ENCODE results near the gene PHF24. TPM values are rescaled to one million over a fixed set of nuclear protein-coding genes. Genes with fewer than 3 reads are reported as not detected.

PHF24 gene
- total RNA-seq, 2 donors from 2014 or later: 0.93 to 1.0 TPM

DNA sequence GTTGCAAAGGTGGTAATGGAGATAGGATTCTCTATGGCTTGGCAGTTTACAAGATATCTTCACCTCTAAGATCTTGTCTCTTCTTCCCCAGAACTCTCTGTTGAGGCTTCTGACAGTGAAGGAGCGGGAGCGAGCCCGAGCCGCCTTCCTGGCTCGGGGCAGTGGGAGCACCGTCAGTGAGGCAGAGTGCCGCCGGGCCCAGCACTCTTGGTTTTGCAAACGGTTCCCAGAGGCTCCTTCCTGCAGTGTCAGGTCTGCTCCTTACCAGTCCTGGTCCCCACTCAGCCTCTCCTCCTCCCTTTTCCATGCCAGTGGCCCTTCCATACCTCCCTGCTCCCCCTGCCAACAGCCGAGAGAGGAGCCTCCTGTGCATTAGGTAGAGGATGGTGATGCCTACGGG is 18.9 kb downstream of the PHF24 start:
- intact Hi-C loops (cut with DNase I): loop anchor here in 1 of 2 donors (10.0 kb wide), 1 partner anchor 72 kb away; no protein-coding TSS in a partner anchor
- no peak for DNase-seq (ENCODE audit: low spot score)

- DNase-seq (ENCODE audit: low spot score): peak; percentile 29
- intact Hi-C loops (cut with DNase I): loop anchor here in 1 of 2 donors (10.0 kb wide), 1 partner anchor 1905 kb away; no protein-coding TSS in a partner anchor
Observed at GRCh38 chr9:34980181-34980761, 22.2 kb downstream of the PHF24 start.

DNA sequence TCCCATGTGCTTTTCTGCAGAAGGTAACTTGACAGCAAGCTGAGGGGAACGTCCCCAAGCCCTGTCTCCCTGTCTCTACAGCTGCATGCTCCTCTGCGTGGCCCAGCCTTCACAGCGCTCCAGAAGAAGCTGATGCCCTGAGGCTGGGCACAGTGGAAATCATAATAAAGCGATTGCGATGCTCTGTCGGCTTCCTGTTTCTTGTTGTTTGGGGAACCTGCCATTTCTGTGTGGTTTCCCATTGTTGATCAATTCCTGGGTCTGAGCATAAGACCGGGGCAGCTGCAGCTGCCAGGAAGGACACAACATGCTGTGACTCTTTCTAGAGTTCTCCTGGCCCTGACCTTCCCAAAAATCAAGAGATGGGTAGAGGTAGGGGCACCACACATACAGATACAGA is 24.3 kb downstream of the PHF24 start:
- no peak for DNase-seq (ENCODE audit: low spot score)
- intact Hi-C loops (cut with DNase I): loop anchor here in 1 of 2 donors (10.0 kb wide), 1 partner anchor 1902 kb away; no protein-coding TSS in a partner anchor

DNA sequence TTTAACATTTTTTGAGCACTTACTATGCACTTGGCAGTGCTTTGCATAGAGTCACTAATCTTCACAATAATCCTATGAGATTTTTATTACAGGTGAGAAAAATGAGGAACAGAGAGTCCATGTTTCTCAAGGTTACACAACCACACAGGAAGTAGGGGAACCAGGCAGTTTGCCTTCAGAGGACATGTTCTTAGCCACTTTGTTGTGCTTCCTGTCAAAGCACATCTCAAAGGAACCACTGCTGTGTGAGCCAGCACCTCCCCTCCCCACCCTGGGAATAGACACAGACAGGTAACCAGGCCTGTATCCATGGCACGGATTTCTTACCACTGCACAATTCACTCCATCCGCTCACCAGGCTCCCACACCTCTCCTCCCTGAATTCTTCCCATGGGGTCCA is 25.1 kb downstream of the PHF24 start:
- intact Hi-C loops (cut with DNase I): loop anchor here in 1 of 2 donors (10.0 kb wide), 1 partner anchor 1902 kb away; no protein-coding TSS in a partner anchor
- DNase-seq (ENCODE audit: low spot score): no peak

GRCh38 chr9:34984049-34984448 is 26.0 kb downstream of the PHF24 start:
- intact Hi-C loops (cut with DNase I): loop anchor here in 1 of 2 donors (10.0 kb wide), 1 partner anchor 1901 kb away; no protein-coding TSS in a partner anchor

GRCh38 chr9:34985311-34985899 is 27.3 kb downstream of the PHF24 start:
- DNase-seq (ENCODE audit: low spot score): no peak
- intact Hi-C loops (cut with DNase I): loop anchor here in 1 of 2 donors (10.0 kb wide), 1 partner anchor 1899 kb away; no protein-coding TSS in a partner anchor

More at GRCh38 chr9:34984049-34984448, 26.0 kb downstream of the PHF24 start:
- no peak for DNase-seq (ENCODE audit: low spot score)

DNA sequence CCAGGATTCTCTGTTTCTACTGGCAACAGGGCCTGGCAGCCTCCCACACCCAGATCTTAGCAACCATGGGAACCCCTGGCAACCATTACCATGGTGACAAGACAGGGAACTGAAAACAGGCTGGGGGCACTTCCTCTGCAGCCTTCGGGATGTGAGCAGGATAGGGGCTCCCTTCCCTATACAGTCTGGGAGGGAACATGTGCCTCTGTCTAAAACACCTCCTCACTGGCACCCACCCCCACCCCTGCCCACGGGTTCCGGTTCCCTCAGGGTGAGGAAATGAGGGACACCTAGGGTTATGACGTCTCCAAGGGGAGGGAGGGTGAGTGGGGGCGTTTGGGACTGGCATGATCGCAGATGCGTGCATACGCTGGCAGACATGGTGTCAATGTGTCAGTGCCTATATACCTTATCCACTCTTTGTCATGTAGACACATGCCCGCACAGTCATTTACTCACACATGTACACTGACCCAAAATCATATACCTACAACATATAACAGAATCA is 28.5 kb downstream of the PHF24 start:
- intact Hi-C loops (cut with DNase I): loop anchor here in 1 of 2 donors (10.0 kb wide), 1 partner anchor 1898 kb away; no protein-coding TSS in a partner anchor

GRCh38 chr9:34987160-34987901 is 29.2 kb downstream of the PHF24 start:
- no peak for DNase-seq (ENCODE audit: low spot score)
- intact Hi-C loops (cut with DNase I): loop anchor here in 1 of 2 donors (10.0 kb wide), 1 partner anchor 1897 kb away; no protein-coding TSS in a partner anchor

More for the DNA sequence above, 28.5 kb downstream of the PHF24 start:
- DNase-seq (ENCODE audit: low spot score): no peak

DNA sequence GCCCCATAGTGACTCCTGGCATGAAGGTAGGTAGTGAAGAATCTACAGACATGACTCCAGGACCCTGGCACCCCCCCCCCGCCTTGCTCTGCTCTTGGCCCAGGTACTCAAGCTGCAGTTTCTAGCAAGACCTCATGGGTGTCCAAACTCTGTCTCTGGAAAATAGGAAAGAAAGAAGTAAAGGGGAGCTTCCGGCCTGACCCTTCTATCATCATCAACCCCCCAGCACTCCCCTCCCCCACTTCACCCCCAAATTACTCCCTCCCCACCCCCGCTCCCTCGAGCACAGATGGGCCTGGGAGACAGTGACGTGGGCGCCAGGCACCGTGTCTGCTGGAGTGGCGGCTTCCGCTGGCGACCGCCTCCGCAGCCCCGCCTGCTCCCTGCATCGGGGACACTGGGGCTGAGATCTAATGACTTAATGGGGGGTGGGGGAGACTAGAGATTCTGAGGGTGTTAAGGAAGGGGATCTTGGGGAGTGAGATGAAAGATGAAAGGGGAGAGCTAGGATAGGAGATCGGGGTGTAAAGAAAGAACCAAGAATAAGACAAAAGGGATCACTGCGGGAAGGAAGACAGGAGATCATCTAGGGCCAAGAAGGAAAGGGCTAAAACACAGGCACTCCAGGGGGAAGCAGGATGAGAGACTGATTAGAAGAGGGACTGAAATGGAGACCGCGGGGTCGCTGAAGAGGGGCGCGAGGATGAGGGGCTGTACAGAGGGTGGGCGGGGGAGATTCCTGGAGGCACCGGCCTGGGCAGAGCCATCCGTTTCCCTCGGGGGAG is 30.3 kb downstream of the PHF24 start:
- DNase-seq (ENCODE audit: low spot score): peak; percentile 88

GRCh38 chr9:34989003-34989945 is 31.2 kb downstream of the PHF24 start, which contains the start of gene DNAJB5:
DNAJB5 (plus strand) TSS chr9:34989745; CDS start chr9:34990631, 886 bp downstream.
- peak; percentile 99 for DNase-seq (ENCODE audit: low spot score)
- intact Hi-C loops (cut with DNase I): loop anchor here in 1 of 2 donors (10.0 kb wide), 1 partner anchor 1896 kb away; no protein-coding TSS in a partner anchor

More for the DNA sequence above, 30.3 kb downstream of the PHF24 start:
- intact Hi-C loops (cut with DNase I): loop anchor here in 1 of 2 donors (10.0 kb wide), 1 partner anchor 1896 kb away; no protein-coding TSS in a partner anchor

- intact Hi-C loops (cut with DNase I): loop anchor here in 1 of 2 donors (10.0 kb wide), 1 partner anchor 1895 kb away; no protein-coding TSS in a partner anchor
- peak; percentile 92 for DNase-seq (ENCODE audit: low spot score)
Observed at GRCh38 chr9:34989946-34990635, 32.0 kb downstream of the PHF24 start.

DNA sequence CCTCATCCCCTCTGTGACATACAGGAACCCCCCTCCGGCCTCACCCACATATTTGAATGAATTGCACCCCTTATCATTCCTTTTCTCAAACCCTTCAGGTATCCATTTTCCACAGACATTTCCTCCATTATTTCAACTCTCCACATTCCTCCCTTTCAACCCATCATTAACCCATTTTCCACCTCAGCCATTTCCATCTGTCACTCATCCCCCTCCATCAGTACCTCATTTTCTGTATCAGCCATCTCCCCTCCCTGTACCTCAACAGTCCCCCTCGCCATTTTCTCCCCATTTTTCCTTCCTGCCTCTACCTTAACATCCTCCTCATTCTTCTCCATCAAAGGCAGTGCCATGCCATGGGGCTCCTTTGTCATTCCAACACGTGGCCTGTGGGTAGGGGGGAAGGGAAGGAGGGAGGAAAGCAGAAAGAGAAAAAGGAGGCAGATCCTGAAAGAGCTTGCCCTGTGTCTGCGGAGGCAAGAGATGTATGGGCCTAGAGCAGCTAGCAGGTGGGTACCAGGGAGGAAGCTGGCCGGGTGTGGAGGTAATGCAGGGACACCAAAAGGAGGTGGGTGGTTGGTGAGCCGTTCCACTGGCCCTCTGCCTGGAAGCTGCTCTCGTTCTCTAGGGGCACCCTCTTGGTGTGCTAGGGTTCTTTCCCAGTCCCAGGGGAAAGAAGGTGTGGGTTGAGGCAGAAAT is 33.0 kb downstream of the PHF24 start:
- intact Hi-C loops (cut with DNase I): no loop called here
- no peak for DNase-seq (ENCODE audit: low spot score)

DNA sequence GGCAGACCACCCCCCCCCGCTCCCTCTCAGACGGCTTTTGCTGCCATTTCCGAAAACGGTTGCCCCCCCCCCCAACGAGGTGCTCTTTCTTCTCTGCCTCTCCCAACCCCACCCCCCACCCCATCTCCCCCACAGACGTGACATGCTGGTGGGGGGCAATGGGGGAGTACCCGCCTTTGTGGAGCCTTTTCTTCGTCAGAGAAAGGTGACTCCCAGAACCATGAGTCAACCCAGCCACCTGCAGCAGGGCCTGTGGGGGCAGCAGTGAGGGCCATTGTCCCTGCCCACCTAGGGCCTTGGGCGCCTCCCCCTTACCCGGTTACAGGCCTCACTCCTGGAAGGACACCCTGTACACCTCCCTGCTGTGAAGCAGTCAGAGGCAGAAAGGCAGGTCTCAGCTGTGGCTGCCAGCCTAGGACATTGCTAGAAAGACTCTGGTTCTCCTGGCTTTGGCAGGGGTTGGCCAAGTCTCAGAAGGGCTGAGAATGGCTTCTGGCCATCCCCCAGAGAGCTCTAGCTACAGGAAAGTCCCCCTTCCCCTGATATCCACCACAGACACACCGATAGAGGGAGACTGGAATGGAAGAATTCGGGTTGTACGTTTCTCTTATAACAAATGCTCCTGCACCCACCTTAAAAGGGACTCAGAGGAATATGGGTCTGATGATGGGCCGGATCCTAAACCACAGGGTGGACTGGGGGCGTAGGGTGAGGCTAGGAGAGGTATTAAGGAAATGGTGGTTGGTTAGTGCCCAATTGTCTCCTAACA is 33.7 kb downstream of the PHF24 start:
- intact Hi-C loops (cut with DNase I): no loop called here
- no peak for DNase-seq (ENCODE audit: low spot score)

GRCh38 chr9:34992376-34992951 is 34.4 kb downstream of the PHF24 start:
- DNase-seq (ENCODE audit: low spot score): peak; percentile 91
- intact Hi-C loops (cut with DNase I): no loop called here

Measured in posterior vena cava (tissue), 2 donors.